Esophagus squamous epithelium (tissue), 5 donors: Measurements from ENCODE around the gene SMAD3. TPM values are rescaled to one million over a fixed set of nuclear protein-coding genes. Genes with fewer than 3 reads are reported as not detected.
A peak's percentile ranks its signal among the peaks of the same experiment; 100 is the strongest.

ENCODE experiments used
- DNase-seq: peaks from one replicate; lab custom pipeline; 2025; lab: John Stamatoyannopoulos, UW
- H3K27ac ChIP-seq, 4 donors: fragments of 200-600 bp; sonication (generic); one replicate each; pipeline ENCODE4 v1.5.1; 2016 to 2019; ENCODE audit warnings: mild to moderate bottlenecking in 1 of 4
- H3K27me3 ChIP-seq, 4 donors: fragments of 200-600 bp; sonication (generic); 1 replicate in 3 of 4; 2 replicates in 1 of 4; pipeline versions ENCODE4 v1.5.1 to v1.6.0; 2017 to 2021; ENCODE audit warnings: antibody characterized with exemption in 1 of 4
- H3K36me3 ChIP-seq, 3 donors: fragments of 200-600 bp; sonication (generic); one replicate each; pipeline ENCODE4 v1.5.1; 2016 to 2019
- H3K4me1 ChIP-seq, 3 donors: fragments of 200-600 bp; sonication (generic); one replicate each; pipeline ENCODE4 v1.5.1; 2017 to 2019
- H3K4me3 ChIP-seq, 4 donors: fragments of 200-600 bp; sonication (generic); 1 replicate in 3 of 4; 2 replicates in 1 of 4; pipeline ENCODE4 v1.5.1; 2016 to 2019; ENCODE audit warnings: mild to moderate bottlenecking in 2 of 4, moderate library complexity in 1 of 4
- H3K9me3 ChIP-seq, 3 donors: fragments of 200-600 bp; sonication (generic); one replicate each; pipeline ENCODE4 v1.5.1; 2016 to 2019
- POLR2A ChIP-seq, 4 donors: fragments of 450-650 bp; IDR thresholded peaks; one replicate each; pipeline ENCODE4 v1.6.1; 2017; ENCODE audit warnings: antibody characterized with exemption in 4 of 4, mild to moderate bottlenecking in 4 of 4, moderate library complexity in 3 of 4
- WGBS, 2 donors: methylation state at CpG; one replicate each; pipeline ENCODE4 v1.1.5; 2018; 5-methylcytosine and 5-hydroxymethylcytosine counted together
- intact Hi-C: fragments of 100-400 bp; cut with DNase I; formaldehyde crosslinking; loops from one replicate; pipeline ENCODE4 v1.15.0; 2022
- total RNA-seq, 4 donors: library from RNA; depleted of rRNA; stranded (reverse); fragments of >200 nt; gene quantifications; one replicate each; pipeline ENCODE4 v1.1.0, GENCODE V29; 2016
- TF ChIP-seq, protein P1 (sequence below), 6 experiments: fragments of 450-650 bp in 4 of 6; fragments of 200-600 bp in 2 of 6; sonication (generic) in 2 of 6; IDR thresholded peaks; one replicate each; pipeline ENCODE4 v1.5.1; 2016 to 2019; ENCODE audit warnings: antibody characterized with exemption in 6 of 6, mild to moderate bottlenecking in 4 of 6, moderate library complexity in 4 of 6
- donor health status: DM: yes; HTN: yes; CAD: no.

The SMAD3 gene
- total RNA-seq, 4 donors from 2014 or later: 70.8 to 134 (median 105) TPM

DNA sequence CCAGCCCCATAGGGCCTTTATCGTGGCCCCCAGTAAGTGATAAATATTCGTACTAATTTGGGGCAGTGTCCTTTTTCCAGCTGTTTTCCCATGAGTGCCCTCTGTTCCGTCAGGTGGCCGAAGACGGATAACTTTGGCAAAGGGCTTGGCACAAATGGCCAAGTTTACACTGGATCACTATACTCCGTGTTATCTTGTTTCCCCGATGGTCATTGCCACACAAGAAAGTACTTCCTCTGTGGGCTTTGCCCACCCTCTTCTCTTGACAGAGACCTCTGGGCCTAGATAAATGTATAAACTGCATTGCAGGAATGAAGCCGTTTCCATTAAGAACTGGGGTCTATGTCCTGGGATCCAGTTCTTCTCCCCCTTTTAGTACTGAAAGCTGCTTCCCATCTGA, 39.1 kb downstream of the SMAD3 start:
- peaks cover 82 to 100% (median 86%) of the 10 kb centered on the region in 3 donors for H3K4me1 ChIP-seq
- 53 to 56% methylated on average over 8 of the region's 8 CpGs for WGBS, 2 donors
- no peaks in the 10 kb centered on the region for H3K27me3 ChIP-seq
- no peaks in the 10 kb centered on the region for H3K9me3 ChIP-seq
- DNase-seq: no peak
- H3K27ac ChIP-seq: peak overlapping the region; percentile 90 to 96 (median 94)
- TF ChIP-seq, protein P1, sequence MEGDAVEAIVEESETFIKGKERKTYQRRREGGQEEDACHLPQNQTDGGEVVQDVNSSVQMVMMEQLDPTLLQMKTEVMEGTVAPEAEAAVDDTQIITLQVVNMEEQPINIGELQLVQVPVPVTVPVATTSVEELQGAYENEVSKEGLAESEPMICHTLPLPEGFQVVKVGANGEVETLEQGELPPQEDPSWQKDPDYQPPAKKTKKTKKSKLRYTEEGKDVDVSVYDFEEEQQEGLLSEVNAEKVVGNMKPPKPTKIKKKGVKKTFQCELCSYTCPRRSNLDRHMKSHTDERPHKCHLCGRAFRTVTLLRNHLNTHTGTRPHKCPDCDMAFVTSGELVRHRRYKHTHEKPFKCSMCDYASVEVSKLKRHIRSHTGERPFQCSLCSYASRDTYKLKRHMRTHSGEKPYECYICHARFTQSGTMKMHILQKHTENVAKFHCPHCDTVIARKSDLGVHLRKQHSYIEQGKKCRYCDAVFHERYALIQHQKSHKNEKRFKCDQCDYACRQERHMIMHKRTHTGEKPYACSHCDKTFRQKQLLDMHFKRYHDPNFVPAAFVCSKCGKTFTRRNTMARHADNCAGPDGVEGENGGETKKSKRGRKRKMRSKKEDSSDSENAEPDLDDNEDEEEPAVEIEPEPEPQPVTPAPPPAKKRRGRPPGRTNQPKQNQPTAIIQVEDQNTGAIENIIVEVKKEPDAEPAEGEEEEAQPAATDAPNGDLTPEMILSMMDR (IDR thresholded peaks at IDR 0.05): no peak
- TF ChIP-seq POLR2A (IDR thresholded peaks at IDR 0.05): no peak
- H3K36me3 ChIP-seq: no peaks in the 10 kb centered on the region
- no peak overlapping the region for H3K4me3 ChIP-seq
- intact Hi-C loops: no loop called here

DNA sequence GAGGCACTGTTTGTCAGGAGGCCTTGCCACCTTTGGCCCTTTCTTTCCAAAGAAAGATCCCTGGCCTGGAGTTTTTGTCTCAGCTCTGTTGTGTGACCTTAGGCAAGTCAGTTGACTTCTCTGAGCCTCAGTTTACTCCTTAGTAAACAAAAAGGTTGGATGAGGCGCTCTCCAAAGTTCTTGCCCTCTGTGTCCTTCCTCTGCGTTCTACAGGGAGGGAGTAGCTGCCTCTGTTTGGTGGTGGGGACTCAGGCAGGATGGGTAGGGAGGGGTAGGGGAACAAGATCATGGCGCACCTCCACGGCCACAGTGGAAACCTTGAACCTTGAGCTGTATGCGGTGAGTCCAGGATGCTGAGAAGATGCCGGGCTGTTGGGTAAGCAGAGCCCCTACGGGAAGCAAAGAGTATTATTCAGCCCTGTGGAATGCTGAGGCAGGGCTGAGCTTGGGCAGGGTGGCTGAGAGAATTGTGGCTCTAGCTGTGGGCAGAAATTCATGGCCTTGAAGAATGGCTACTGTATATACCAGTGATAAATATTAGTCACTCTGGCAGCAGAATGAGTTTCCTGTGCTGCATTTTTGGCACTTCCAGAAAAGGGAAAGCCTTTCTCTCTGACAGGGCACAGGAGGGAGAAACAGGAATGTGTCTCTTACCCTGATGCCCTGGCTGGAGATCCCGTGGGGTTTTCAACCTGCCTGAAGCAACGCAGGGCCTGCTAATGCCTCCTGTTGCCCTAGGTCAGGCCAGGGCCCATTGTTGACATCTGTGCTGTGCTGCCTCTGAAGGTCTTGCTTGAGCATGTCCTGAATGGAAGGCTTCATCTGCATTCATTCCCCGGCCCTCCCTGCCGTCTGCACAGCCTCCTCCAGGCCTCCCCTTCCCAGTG, 39.9 kb downstream of the SMAD3 start:
- H3K4me3 ChIP-seq: no peak overlapping the region
- peak overlapping the region; percentile 90 to 96 (median 94) for H3K27ac ChIP-seq
- no peaks in the 10 kb centered on the region for H3K36me3 ChIP-seq
- no peak for TF ChIP-seq POLR2A (IDR thresholded peaks at IDR 0.05)
- TF ChIP-seq, protein P1 (IDR thresholded peaks at IDR 0.05): peak in 2 of 6 experiments; percentile 21 to 30
- H3K27me3 ChIP-seq: no peaks in the 10 kb centered on the region
- WGBS, 2 donors: 26 to 41% methylated on average over 6 of the region's 11 CpGs
- peaks cover 86 to 100% (median 90%) of the 10 kb centered on the region in 3 donors for H3K4me1 ChIP-seq
- no peak for DNase-seq
- intact Hi-C loops: no loop called here
- H3K9me3 ChIP-seq: no peaks in the 10 kb centered on the region

DNA sequence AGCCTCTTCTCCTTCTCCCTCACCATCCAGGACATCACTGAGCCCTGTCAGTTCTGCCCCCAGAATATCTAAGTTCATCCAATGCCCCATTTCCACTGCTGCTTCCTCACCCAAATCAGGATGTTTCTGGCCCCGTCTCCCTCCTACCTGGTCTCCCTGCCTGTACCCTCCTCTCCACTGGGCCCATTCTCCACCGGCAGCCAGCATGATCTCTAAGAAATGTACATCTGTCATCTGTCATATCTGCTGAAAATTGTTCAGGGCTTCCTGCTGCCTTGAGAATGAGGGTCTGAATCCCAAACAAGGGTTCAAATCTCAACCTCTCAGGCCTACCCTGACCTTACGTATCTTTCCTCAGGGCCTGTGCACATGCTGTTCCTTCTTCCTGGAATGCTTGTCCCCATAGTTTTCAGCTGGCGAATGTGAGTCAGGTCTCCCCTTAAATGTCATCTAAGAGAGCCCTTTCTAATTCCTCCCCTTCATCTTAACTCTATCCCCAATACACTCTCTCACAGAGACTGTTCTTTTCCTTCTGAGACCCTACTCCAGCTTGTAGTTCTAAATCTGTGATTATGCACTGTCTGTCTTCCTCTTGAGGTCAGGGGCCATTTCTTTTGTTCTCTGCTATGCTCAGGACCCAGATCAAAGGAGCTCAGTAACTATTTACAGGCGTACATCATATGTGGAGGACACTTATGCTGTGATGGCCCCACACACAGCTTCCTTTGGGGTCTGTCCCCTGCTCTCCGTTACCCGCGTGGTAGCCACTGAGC, 40.8 kb downstream of the SMAD3 start:
- no peak for TF ChIP-seq POLR2A (IDR thresholded peaks at IDR 0.05)
- TF ChIP-seq, protein P1 (IDR thresholded peaks at IDR 0.05): no peak
- 56 to 57% methylated on average over 8 of the region's 8 CpGs for WGBS, 2 donors
- intact Hi-C loops: no loop called here
- H3K27me3 ChIP-seq: no peaks in the 10 kb centered on the region
- DNase-seq: no peak
- H3K4me3 ChIP-seq: no peak overlapping the region
- no peaks in the 10 kb centered on the region for H3K36me3 ChIP-seq
- peak overlapping the region; percentile 90 to 96 (median 94) for H3K27ac ChIP-seq
- peaks cover 80 to 98% (median 83%) of the 10 kb centered on the region in 3 donors for H3K4me1 ChIP-seq
- H3K9me3 ChIP-seq: no peaks in the 10 kb centered on the region

DNA sequence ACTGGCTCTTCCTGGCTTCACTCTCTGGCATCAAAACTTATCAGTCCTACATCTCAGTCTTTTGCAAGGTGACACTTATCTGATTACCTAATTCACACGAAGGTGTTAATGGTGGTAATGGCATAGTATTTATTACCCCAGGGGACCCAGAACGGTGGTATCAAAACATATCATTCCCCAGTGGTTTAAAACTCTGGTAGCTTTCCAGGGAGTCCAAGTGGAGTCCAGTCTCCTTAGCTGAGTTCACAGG, 41.3 kb downstream of the SMAD3 start:
- DNase-seq: no peak
- Histone ChIP-seq H3K27me3 (no peaks in the 10 kb centered on the region), H3K4me1 (peaks cover 75 to 93% (median 78%) of the 10 kb centered on the region in 3 donors), H3K4me3 (no peak overlapping the region), H3K9me3 (no peaks in the 10 kb centered on the region), H3K36me3 (no peaks in the 10 kb centered on the region), H3K27ac (peak overlapping the region; percentile 90 to 96 (median 94))
- intact Hi-C loops: no loop called here
- WGBS, 2 donors: 7 to 12% methylated on average over 2 of the region's 2 CpGs
- TF ChIP-seq, protein P1 (IDR thresholded peaks at IDR 0.05): no peak
- TF ChIP-seq POLR2A (IDR thresholded peaks at IDR 0.05): no peak
